Stimulated activated CD8-positive, alpha-beta memory T cell treated with anti-CD3 and anti-CD28 coated beads, Interleukin-2, amount 100 ng/mL, for 1 hour (primary cell): ENCODE measurements around the gene HTT-AS.

ENCODE experiments used
- DNase-seq, 2 donors: peaks; one replicate each; pipeline ENCODE4 v3.0.0-alpha.2; 2020; ENCODE audit warnings: low read depth in 2 of 2

Gene HTT-AS

DNA sequence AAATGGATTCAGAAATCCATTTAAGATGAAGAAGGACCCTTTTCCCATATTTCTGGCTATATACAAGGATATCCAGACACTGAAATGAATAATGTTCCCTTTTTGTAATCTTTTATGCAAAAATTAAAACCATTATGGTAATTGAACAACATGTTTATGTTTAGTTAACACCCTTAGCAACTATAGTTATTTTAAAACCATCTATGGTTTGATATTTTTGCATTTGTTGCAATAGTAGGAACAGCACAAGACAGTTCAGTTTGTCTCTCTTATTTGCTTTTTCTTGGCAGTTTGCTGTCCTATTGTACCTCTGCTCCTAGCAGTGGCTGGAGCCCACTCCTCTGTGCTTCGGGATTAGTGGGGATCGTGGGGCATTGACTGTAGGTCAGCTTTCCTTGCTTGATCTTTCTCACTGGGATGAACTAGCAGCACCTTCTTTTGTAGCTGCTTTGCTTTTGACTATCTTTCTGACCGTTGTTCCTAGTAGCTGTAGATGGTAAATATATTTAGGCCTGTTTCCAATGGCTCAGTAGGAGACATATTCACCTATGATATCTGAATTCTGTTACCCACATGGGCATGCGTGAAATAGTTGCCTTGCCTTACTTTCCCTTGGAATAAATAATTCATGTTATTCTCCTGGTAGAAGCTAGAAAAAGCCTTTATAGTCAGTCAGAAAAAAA lies 12.9 kb upstream of the HTT-AS start:
- DNase-seq: no peak

- DNase-seq: no peak
These were observed 11.8 kb upstream of the HTT-AS start for GRCh38 chr4:3085948-3086670.

- DNase-seq: no peak
These were observed 9.4 kb upstream of the HTT-AS start for GRCh38 chr4:3083732-3084131.

DNA sequence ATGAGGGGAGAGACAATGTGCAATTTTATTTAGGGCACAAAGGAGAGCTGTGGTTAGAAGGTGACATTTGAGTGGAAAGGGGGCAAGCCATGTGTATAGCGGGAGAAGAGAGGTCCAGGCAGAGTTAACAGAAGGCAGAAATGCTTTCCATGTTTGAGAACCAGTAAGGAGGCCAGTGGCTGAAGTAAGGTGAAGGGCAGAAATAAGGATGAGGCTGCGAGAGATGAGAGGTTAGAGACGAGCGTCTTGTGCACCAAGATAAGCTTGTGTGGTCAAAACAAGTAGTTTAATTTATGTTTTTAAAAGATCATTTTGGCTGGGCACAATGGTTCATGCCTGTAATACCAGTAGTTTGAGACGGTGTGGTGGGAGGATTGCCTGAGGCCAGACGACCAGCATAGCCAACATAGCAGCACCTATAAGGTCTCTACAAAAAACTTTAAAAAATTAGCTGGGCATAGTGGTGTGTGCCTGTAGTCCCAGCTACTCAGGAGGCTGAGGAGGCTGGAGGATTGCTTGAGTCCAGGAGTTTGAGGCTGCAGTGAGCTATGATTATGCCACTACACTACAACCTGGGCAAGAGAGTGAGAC lies 8.7 kb upstream of the HTT-AS start:
- no peak for DNase-seq

- no peak for DNase-seq
These were observed 5.4 kb upstream of the HTT-AS start for GRCh38 chr4:3079694-3080123.

DNA sequence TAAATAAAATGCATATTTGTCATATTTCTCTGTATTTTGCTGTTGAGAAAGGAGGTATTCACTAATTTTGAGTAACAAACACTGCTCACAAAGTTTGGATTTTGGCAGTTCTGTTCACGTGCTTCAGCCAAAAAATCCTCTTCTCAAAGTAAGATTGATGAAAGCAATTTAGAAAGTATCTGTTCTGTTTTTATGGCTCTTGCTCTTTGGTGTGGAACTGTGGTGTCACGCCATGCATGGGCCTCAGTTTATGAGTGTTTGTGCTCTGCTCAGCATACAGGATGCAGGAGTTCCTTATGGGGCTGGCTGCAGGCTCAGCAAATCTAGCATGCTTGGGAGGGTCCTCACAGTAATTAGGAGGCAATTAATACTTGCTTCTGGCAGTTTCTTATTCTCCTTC lies 3.5 kb upstream of the HTT-AS start:
- DNase-seq: no peak

GRCh38 chr4:3075652-3075981 lies 1.3 kb upstream of the HTT-AS start:
- DNase-seq: no peak

DNA sequence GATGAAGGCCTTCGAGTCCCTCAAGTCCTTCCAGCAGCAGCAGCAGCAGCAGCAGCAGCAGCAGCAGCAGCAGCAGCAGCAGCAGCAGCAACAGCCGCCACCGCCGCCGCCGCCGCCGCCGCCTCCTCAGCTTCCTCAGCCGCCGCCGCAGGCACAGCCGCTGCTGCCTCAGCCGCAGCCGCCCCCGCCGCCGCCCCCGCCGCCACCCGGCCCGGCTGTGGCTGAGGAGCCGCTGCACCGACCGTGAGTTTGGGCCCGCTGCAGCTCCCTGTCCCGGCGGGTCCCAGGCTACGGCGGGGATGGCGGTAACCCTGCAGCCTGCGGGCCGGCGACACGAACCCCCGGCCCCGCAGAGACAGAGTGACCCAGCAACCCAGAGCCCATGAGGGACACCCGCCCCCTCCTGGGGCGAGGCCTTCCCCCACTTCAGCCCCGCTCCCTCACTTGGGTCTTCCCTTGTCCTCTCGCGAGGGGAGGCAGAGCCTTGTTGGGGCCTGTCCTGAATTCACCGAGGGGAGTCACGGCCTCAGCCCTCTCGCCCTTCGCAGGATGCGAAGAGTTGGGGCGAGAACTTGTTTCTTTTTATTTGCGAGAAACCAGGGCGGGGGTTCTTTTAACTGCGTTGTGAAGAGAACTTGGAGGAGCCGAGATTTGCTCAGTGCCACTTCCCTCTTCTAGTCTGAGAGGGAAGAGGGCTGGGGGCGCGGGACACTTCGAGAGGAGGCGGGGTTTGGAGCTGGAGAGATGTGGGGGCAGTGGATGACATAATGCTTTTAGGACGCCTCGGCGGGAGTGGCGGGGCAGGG lies 711 bp upstream of the HTT-AS start:
- DNase-seq: no peak

- DNase-seq: no peak
These were observed 920 bp downstream of the HTT-AS start for GRCh38 chr4:3073158-3074077.

DNA sequence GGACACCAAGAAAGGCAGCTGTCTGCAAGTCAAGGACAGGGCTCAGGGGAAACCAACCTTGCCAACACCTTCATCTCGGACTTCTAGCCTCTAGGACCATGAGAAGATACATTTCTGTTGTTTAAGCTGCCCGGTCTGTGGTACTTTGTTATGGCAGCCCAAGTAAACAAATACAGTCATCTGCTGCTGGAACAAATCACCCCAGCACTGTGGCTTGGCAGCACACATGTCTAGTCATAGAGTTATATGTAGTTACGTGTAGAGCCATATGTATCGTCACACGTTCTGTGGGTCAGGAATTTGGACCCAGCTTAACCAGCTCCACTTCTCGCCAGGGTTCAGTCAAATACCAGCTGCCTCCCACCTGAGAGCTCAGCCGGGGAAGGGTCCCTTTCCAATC lies 2.5 kb downstream of the HTT-AS start:
- no peak for DNase-seq

- no peak for DNase-seq
These were observed 3.4 kb downstream of the HTT-AS start for GRCh38 chr4:3070709-3071500.

DNA sequence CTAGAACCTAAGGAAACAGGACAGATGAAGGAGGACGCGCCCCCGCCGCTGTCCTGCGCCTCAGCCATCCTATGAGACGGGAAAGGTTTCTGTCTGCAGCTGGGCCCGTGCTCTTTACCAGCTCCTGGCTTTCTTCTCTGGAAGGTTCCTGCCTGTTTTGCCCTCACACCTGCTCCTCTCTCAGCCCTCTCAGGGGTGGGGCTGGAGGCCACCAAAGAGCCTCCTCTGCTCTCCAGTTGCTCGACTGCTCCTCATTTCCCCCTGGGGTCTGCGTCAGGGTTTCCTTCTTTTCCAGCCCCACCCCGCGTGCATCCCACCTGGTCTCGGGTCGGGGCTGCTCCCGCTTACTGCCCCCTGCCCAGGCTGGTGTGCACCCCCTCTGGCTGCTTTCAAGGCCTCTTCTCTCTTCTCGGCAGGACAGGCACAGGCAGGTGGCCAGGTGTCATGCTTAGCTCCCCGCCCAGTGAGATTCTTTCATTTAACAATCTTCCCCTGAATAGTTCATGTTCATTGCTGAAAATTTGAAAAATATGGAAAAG lies 4.6 kb downstream of the HTT-AS start:
- DNase-seq: no peak

GRCh38 chr4:3067473-3068001 lies 6.8 kb downstream of the HTT-AS start:
- DNase-seq: no peak

GRCh38 chr4:3066836-3067400 lies 7.4 kb downstream of the HTT-AS start:
- DNase-seq: no peak

- no peak for DNase-seq
These were observed 8.8 kb downstream of the HTT-AS start for GRCh38 chr4:3065551-3065950.

DNA sequence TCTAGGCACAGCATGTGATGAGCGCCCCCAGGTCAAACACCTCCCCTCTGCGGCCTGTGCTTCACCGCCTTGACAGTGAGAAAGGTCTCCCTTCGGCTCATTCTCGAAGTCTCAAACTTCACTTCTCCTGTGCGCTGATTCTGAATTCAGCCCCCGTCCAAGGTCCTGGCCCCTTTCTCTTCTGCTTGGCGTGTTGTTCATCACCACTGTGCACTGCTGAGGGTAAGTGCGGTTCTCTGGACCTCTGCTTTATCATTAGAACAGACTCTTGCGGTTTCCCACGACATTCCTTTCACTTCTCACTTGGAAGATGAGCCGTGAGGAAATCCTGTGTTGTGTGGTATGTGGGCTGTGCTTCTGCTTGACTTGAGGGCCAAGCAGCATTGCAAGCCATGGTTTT lies 11.9 kb downstream of the HTT-AS start:
- no peak for DNase-seq

GRCh38 chr4:3060946-3061345 lies 13.4 kb downstream of the HTT-AS start:
- no peak for DNase-seq

GRCh38 chr4:3059943-3060342 lies 14.4 kb downstream of the HTT-AS start:
- no peak for DNase-seq

- no peak for DNase-seq
These were observed 20.1 kb downstream of the HTT-AS start for GRCh38 chr4:3054169-3054759.
